GM23338 (cell line): ENCODE results near the gene COL8A2. TPM values are rescaled to one million over a fixed set of nuclear protein-coding genes. Genes with fewer than 3 reads are reported as not detected.

Experiments
- ATAC-seq: fragments of 200-7000 bp; cut with Tn5 transposase; 3 replicates; pipeline ENCODE4 v1.9.1; 2020
- DNase-seq: peaks from one replicate; pipeline ENCODE4 v3.0.0-alpha.2; 2015; ENCODE audit warnings: low spot score
- H2AFZ ChIP-seq: fragments of 200-600 bp; sonication (generic); 2 replicates; pipeline ENCODE4 v1.8.0; 2016; ENCODE audit warnings: antibody characterized with exemption, mild to moderate bottlenecking, moderate library complexity
- H3F3A ChIP-seq: fragments of 200-600 bp; sonication (generic); replicated peaks from 2 replicates; pipeline ENCODE4 v1.8.0; 2017; ENCODE audit warnings: antibody characterized with exemption, mixed run types, low read depth
- H3K27ac ChIP-seq: fragments of 200-600 bp; sonication (generic); 2 replicates; pipeline ENCODE4 v1.6.1; 2016; ENCODE audit warnings: low read depth
- H3K27me3 ChIP-seq: fragments of 200-600 bp; sonication (generic); 2 replicates; pipeline ENCODE4 v1.8.0; 2016; ENCODE audit warnings: mild to moderate bottlenecking, mixed run types, moderate library complexity; ENCODE audit not compliant: insufficient read depth
- H3K36me3 ChIP-seq: fragments of 200-600 bp; sonication (generic); 2 replicates; pipeline ENCODE4 v1.8.0; 2016; ENCODE audit warnings: mild to moderate bottlenecking; ENCODE audit not compliant: insufficient read depth
- H3K4me1 ChIP-seq: fragments of 200-600 bp; sonication (generic); 2 replicates; pipeline ENCODE4 v1.8.0; 2016; ENCODE audit warnings: mild to moderate bottlenecking, moderate library complexity; ENCODE audit not compliant: insufficient read depth
- H3K4me2 ChIP-seq: fragments of 200-600 bp; sonication (generic); 2 replicates; pipeline ENCODE4 v1.7.1; 2017; ENCODE audit warnings: mixed run types
- H3K4me3 ChIP-seq: fragments of 200-600 bp; sonication (generic); 2 replicates; pipeline ENCODE4 v1.6.1; 2016; ENCODE audit warnings: mixed run types
- H3K79me2 ChIP-seq: fragments of 200-600 bp; sonication (generic); replicated peaks from 2 replicates; pipeline ENCODE4 v1.8.0; 2017; ENCODE audit warnings: mild to moderate bottlenecking; ENCODE audit not compliant: insufficient read depth
- H3K9me2 ChIP-seq: fragments of 200-600 bp; sonication (generic); 2 replicates; pipeline ENCODE4 v1.8.0; 2017; ENCODE audit not compliant: insufficient read depth
- H4K20me1 ChIP-seq: fragments of 200-600 bp; sonication (generic); replicated peaks from 2 replicates; pipeline ENCODE4 v1.8.0; 2017; ENCODE audit warnings: mild to moderate bottlenecking; ENCODE audit not compliant: insufficient read depth
- H3K27ac Mint-ChIP-seq: 2 replicates; pipeline ENCODE4 v1.8.0; 2020; ENCODE audit warnings: inconsistent platforms, mild to moderate bottlenecking, moderate library complexity, mixed read lengths
- H3K27me3 Mint-ChIP-seq: 3 replicates; pipeline ENCODE4 v1.8.0; 2022; ENCODE audit warnings: low read depth, mild to moderate bottlenecking, moderate library complexity, mixed read lengths, inconsistent platforms; ENCODE audit not compliant: insufficient read depth, poor library complexity
- H3K36me3 Mint-ChIP-seq: 3 replicates; pipeline ENCODE4 v1.8.0; 2021; ENCODE audit warnings: low read depth, mild to moderate bottlenecking, inconsistent platforms, moderate library complexity, mixed read lengths
- H3K4me1 Mint-ChIP-seq: 3 replicates; pipeline ENCODE4 v1.8.0; 2020; ENCODE audit warnings: mild to moderate bottlenecking, inconsistent platforms, mixed read lengths
- H3K4me3 Mint-ChIP-seq: 3 replicates; pipeline ENCODE4 v1.8.0; 2021; ENCODE audit warnings: moderate library complexity, mild to moderate bottlenecking, inconsistent platforms, mixed read lengths
- H3K9me3 Mint-ChIP-seq: 3 replicates; pipeline ENCODE4 v1.8.0; 2020; ENCODE audit warnings: moderate library complexity, mild to moderate bottlenecking, inconsistent platforms, mixed read lengths
- ETS1 ChIP-seq: IDR thresholded peaks from 2 replicates; pipeline ENCODE4 v1.6.1; 2016; ENCODE audit warnings: antibody characterized with exemption
- EZH2 ChIP-seq: fragments of 200-600 bp; sonication (generic); IDR thresholded peaks from one replicate; pipeline ENCODE4 v1.8.0; 2017; ENCODE audit warnings: antibody characterized with exemption, mild to moderate bottlenecking, low read depth; ENCODE audit not compliant: unreplicated experiment
- EZH2phosphoT487 ChIP-seq: fragments of 200-600 bp; sonication (generic); IDR thresholded peaks from one replicate; pipeline ENCODE4 v1.8.1; 2018; ENCODE audit warnings: antibody characterized with exemption; ENCODE audit not compliant: unreplicated experiment
- JUNB ChIP-seq: IDR thresholded peaks from one replicate; pipeline ENCODE4 v1.6.1; 2016; ENCODE audit warnings: antibody characterized with exemption; ENCODE audit not compliant: unreplicated experiment
- NANOG ChIP-seq: IDR thresholded peaks from 2 replicates; pipeline ENCODE4 v1.6.1; 2016; ENCODE audit warnings: antibody characterized with exemption, borderline replicate concordance
- POLR2AphosphoS5 ChIP-seq: IDR thresholded peaks from 2 replicates; pipeline ENCODE4 v1.6.1; 2016; ENCODE audit warnings: antibody characterized with exemption, low read depth
- REST ChIP-seq: IDR thresholded peaks from one replicate; pipeline ENCODE4 v1.6.1; 2018; ENCODE audit warnings: antibody characterized with exemption; ENCODE audit not compliant: unreplicated experiment
- STAT1 ChIP-seq: IDR thresholded peaks from one replicate; pipeline ENCODE4 v1.6.1; 2016; ENCODE audit warnings: antibody characterized with exemption; ENCODE audit not compliant: unreplicated experiment
- ZNF114 ChIP-seq: fragments of 250-450 bp; sonication (Bioruptor Pico); IDR thresholded peaks from 2 replicates; pipeline ENCODE4 v1.5.0; 2020; ENCODE audit warnings: mild to moderate bottlenecking, moderate library complexity
- ZNF331 ChIP-seq: fragments of 250-450 bp; sonication (Bioruptor Pico); IDR thresholded peaks from 2 replicates; pipeline ENCODE4 v1.5.0; 2020; ENCODE audit warnings: low read depth, mild to moderate bottlenecking, moderate library complexity
- ZNF462 ChIP-seq: fragments of 250-450 bp; sonication (Bioruptor Pico); IDR thresholded peaks from 2 replicates; pipeline ENCODE4 v1.5.0; 2020; ENCODE audit warnings: mild to moderate bottlenecking, moderate library complexity
- polyA plus RNA-seq: library from polyadenylated mRNA; unstranded; fragments of >200 nt; fragmentation: Nextera tagmentation; extraction: Ambion mirVana; gene quantifications from 2 replicates; pipeline ENCODE4 v1.2.1, GENCODE V29; 2016
- total RNA-seq: library from RNA; depleted of rRNA; stranded (reverse); fragments of >200 nt; shearing (Covaris generic); gene quantifications from 2 replicates; pipeline ENCODE4 v1.2.3, GENCODE V29; 2014

Gene COL8A2
- total and polyA plus RNA-seq, 2 experiments from 2014 or later = 0.95 to 4.9 TPM

DNA sequence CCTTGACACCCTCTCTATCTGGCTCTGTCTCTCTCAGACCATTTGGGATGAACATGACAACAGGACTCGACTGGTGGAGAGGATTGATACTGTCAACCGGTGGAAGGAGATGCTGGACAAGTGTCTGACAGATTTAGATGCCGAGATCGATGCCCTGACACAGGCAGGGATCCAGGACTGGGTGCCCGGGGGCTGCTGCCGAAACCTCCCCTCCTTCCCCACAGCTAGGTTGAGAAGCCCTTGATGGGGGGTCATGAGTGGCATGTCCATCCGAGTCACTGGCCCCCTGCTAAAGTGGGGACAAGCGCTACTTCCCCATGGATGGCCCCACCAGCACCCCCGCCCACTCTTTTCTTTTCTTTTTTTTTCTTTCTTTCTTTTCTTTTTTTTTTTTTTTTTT, 39.9 kb downstream of the COL8A2 start (continued):
- TF ChIP-seq REST (no peak), NANOG (no peak), EZH2 (no peak), JUNB (no peak), EZH2phosphoT487 (no peak), ETS1 (no peak), POLR2AphosphoS5 (no peak), ZNF114 (CRISPR knock-in tag) (no peak)

- H2AFZ ChIP-seq = peak overlapping the region; percentile 98
- no peak overlapping the region for H3K27ac ChIP-seq
- no peaks in the 10 kb centered on the region for H3K9me3 Mint-ChIP-seq
- H3K4me3 ChIP-seq = peak overlapping the region; percentile 81
- peaks cover 5% of the 10 kb centered on the region for H3K79me2 ChIP-seq
- H3K4me1 ChIP-seq = peaks cover 6% of the 10 kb centered on the region; the same call in 1 of the 2 replicates
- H3K9me2 ChIP-seq = no peaks in the 10 kb centered on the region
- no peak overlapping the region for H3K27ac Mint-ChIP-seq
- ATAC-seq (no peak), DNase-seq (peak; percentile 48)
- H3F3A ChIP-seq = 0 out of 2 replicates have a peak, but pooled peaks cover 10% of the 10 kb centered on the region
- peaks cover 9% of the 10 kb centered on the region; the same call in 1 of the 2 replicates for H3K27me3 ChIP-seq
- H4K20me1 ChIP-seq = no peaks in the 10 kb centered on the region
- no peaks in the 10 kb centered on the region for H3K36me3 ChIP-seq
- peaks cover 12% of the 10 kb centered on the region for H3K4me1 Mint-ChIP-seq
- peak overlapping the region; percentile 93 for H3K4me2 ChIP-seq
- peaks cover 3% of the 10 kb centered on the region; the same call in 2 of the 3 replicates for H3K36me3 Mint-ChIP-seq
- H3K4me3 Mint-ChIP-seq = peak overlapping the region; percentile 71
- H3K27me3 Mint-ChIP-seq = peaks cover 8% of the 10 kb centered on the region
- no peak for TF ChIP-seq JUNB
- TF ChIP-seq ZNF331 (CRISPR knock-in tag) = no peak
- TF ChIP-seq ZNF114 (CRISPR knock-in tag) = no peak
- TF ChIP-seq STAT1 = no peak
- TF ChIP-seq ETS1 = no peak
- TF ChIP-seq EZH2phosphoT487 = no peak
- no peak for TF ChIP-seq NANOG
- no peak for TF ChIP-seq EZH2
- no peak for TF ChIP-seq ZNF462
Measured at GRCh38 chr1:36084497-36085115, 40.4 kb downstream of the COL8A2 start.
